Measurements from ENCODE around the gene MICAL2. TPM values are rescaled to one million over a fixed set of nuclear protein-coding genes. Genes with fewer than 3 reads are reported as not detected.
A peak's percentile ranks its signal among the peaks of the same experiment; 100 is the strongest.

Gene MICAL2
- total RNA-seq, 1 experiment from 2014 or later: 151 TPM

GRCh38 chr11:12196308-12196707, 85.9 kb downstream of the MICAL2 start:
- no TSS peak for BruUV-seq (replicated peaks)
- no peaks in the 10 kb centered on the region for H3K36me3 Mint-ChIP-seq (ENCODE audit: insufficient read depth, unreplicated experiment)
- no peaks in the 10 kb centered on the region for H3K9me3 Mint-ChIP-seq (ENCODE audit: unreplicated experiment)
- peaks cover 23% of the 10 kb centered on the region for H3K4me1 Mint-ChIP-seq (ENCODE audit: insufficient read depth, unreplicated experiment)
- TF ChIP-seq, protein P1, sequence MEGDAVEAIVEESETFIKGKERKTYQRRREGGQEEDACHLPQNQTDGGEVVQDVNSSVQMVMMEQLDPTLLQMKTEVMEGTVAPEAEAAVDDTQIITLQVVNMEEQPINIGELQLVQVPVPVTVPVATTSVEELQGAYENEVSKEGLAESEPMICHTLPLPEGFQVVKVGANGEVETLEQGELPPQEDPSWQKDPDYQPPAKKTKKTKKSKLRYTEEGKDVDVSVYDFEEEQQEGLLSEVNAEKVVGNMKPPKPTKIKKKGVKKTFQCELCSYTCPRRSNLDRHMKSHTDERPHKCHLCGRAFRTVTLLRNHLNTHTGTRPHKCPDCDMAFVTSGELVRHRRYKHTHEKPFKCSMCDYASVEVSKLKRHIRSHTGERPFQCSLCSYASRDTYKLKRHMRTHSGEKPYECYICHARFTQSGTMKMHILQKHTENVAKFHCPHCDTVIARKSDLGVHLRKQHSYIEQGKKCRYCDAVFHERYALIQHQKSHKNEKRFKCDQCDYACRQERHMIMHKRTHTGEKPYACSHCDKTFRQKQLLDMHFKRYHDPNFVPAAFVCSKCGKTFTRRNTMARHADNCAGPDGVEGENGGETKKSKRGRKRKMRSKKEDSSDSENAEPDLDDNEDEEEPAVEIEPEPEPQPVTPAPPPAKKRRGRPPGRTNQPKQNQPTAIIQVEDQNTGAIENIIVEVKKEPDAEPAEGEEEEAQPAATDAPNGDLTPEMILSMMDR (IDR thresholded peaks at IDR 0.05; ENCODE audit: unreplicated experiment): no peak
- no peaks in the 10 kb centered on the region for H3K27me3 Mint-ChIP-seq (ENCODE audit: insufficient read depth, unreplicated experiment)
- no peak for DNase-seq (ENCODE audit: unreplicated experiment)
- POLR2A ChIA-PET: interaction anchor here (1.2 kb wide), 1 partner anchor 110 kb away, joined by 3 read pairs; no protein-coding TSS in a partner anchor
- CTCF ChIA-PET: interaction anchor here (1.9 kb wide), 1 partner anchor 41 kb away, joined by 7 read pairs; no protein-coding TSS in a partner anchor
- intact Hi-C loops (cut with micrococcal nuclease): no loop called here
- H3K4me3 Mint-ChIP-seq (ENCODE audit: unreplicated experiment): no peak overlapping the region
- H3K27ac Mint-ChIP-seq (ENCODE audit: low read depth, unreplicated experiment): peak overlapping the region; percentile 33

- ChIA-PET POLR2A (interaction anchor here (0.6 to 1.2 kb wide), 3 partner anchors 19 to 111 kb away, joined by 3 read pairs; no protein-coding TSS in a partner anchor), CTCF (no interaction called here)
- no peaks in the 10 kb centered on the region for H3K9me3 Mint-ChIP-seq (ENCODE audit: unreplicated experiment)
- TF ChIP-seq, protein P1 (IDR thresholded peaks at IDR 0.05; ENCODE audit: unreplicated experiment): no peak
- H3K27ac Mint-ChIP-seq (ENCODE audit: low read depth, unreplicated experiment): no peak overlapping the region
- no peak for DNase-seq (ENCODE audit: unreplicated experiment)
- H3K27me3 Mint-ChIP-seq (ENCODE audit: insufficient read depth, unreplicated experiment): no peaks in the 10 kb centered on the region
- peaks cover 17% of the 10 kb centered on the region for H3K4me1 Mint-ChIP-seq (ENCODE audit: insufficient read depth, unreplicated experiment)
- H3K36me3 Mint-ChIP-seq (ENCODE audit: insufficient read depth, unreplicated experiment): no peaks in the 10 kb centered on the region
- intact Hi-C loops (cut with micrococcal nuclease): no loop called here
- H3K4me3 Mint-ChIP-seq (ENCODE audit: unreplicated experiment): no peak overlapping the region
- BruUV-seq (replicated peaks): no TSS peak
Observed at GRCh38 chr11:12196872-12197271, 86.5 kb downstream of the MICAL2 start.

GRCh38 chr11:12198251-12199222, 88.1 kb downstream of the MICAL2 start:
- CTCF ChIA-PET: interaction anchor here (1.6 to 2.3 kb wide), 4 partner anchors 40 to 151 kb away, joined by 3 to 7 read pairs (median 4); no protein-coding TSS in a partner anchor
- intact Hi-C loops (cut with micrococcal nuclease): no loop called here
- TF ChIP-seq, protein P1 (IDR thresholded peaks at IDR 0.05; ENCODE audit: unreplicated experiment): no peak
- no peak for DNase-seq (ENCODE audit: unreplicated experiment)
- Mint-ChIP-seq H3K27ac (ENCODE audit: low read depth, unreplicated experiment) (no peak overlapping the region), H3K27me3 (ENCODE audit: insufficient read depth, unreplicated experiment) (no peaks in the 10 kb centered on the region), H3K9me3 (ENCODE audit: unreplicated experiment) (no peaks in the 10 kb centered on the region), H3K4me1 (ENCODE audit: insufficient read depth, unreplicated experiment) (peaks cover 14% of the 10 kb centered on the region), H3K4me3 (ENCODE audit: unreplicated experiment) (no peak overlapping the region), H3K36me3 (ENCODE audit: insufficient read depth, unreplicated experiment) (no peaks in the 10 kb centered on the region)
- no TSS peak for BruUV-seq (replicated peaks)
- POLR2A ChIA-PET: interaction anchor here (0.8 to 1.4 kb wide), 3 partner anchors 9 to 88 kb away, joined by 3 read pairs; partner anchors contain the start of gene MICAL2

DNA sequence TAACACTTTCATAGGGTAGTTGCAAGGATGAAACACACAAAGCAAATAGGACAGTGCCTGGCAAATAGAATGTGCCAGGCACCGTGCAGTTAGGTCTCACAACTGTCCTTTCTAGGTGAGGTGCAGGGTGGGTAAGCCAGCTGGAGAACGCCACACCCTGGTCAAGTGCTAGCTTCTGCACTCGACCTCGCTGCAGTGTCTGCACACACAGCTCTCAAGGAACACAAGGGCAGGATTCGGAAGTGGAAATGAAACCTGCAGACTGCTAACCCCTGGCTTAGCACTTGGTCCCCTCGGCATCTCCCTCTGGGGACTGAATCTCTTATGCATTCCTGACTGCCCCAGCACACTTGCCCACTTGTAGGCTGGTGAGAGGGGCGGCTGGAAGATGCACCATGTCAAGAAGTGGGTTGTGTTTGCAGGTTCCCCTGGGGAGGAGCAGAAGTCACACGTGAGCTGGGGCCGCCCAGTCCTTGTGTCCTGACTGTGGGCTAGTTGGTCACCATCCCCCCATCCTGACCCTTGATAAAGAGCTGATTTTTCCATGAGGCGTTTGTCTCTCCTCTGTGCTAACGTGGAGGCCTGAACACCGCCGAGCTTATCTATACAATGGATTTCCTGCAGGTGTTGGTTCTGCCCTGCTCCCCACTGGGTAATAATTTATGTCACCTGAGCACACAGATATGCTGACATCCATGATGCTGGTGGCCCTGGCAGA, 89.0 kb downstream of the MICAL2 start:
- H3K27ac Mint-ChIP-seq (ENCODE audit: low read depth, unreplicated experiment): no peak overlapping the region
- DNase-seq (ENCODE audit: unreplicated experiment): no peak
- ChIA-PET POLR2A (interaction anchor here (0.9 kb wide), 1 partner anchor 9 kb away, joined by 3 read pairs; no protein-coding TSS in a partner anchor), CTCF (interaction anchor here (1.0 to 2.3 kb wide), 8 partner anchors 9 to 151 kb away, joined by 3 to 8 read pairs (median 4); no protein-coding TSS in a partner anchor)
- no peaks in the 10 kb centered on the region for H3K9me3 Mint-ChIP-seq (ENCODE audit: unreplicated experiment)
- peaks cover 14% of the 10 kb centered on the region for H3K4me1 Mint-ChIP-seq (ENCODE audit: insufficient read depth, unreplicated experiment)
- no TSS peak for BruUV-seq (replicated peaks)
- no peaks in the 10 kb centered on the region for H3K36me3 Mint-ChIP-seq (ENCODE audit: insufficient read depth, unreplicated experiment)
- TF ChIP-seq, protein P1 (IDR thresholded peaks at IDR 0.05; ENCODE audit: unreplicated experiment): no peak
- H3K27me3 Mint-ChIP-seq (ENCODE audit: insufficient read depth, unreplicated experiment): no peaks in the 10 kb centered on the region
- H3K4me3 Mint-ChIP-seq (ENCODE audit: unreplicated experiment): no peak overlapping the region
- intact Hi-C loops (cut with micrococcal nuclease): no loop called here

Measured in MCF 10A (cell line).